ENCODE data around the gene UBLCP1. TPM values are rescaled to one million over a fixed set of nuclear protein-coding genes. Genes with fewer than 3 reads are reported as not detected.
"Not testable (repeated sequence)": the region's sequence is repeated elsewhere in the genome, so short reads cannot be mapped to it uniquely, and the experiment has no call there.

The UBLCP1 gene
- total and polyA plus RNA-seq, 2 donors (not counting 1 experiment from before 2014, with no cell fraction given), result 13.9 to 30.4 TPM

DNA sequence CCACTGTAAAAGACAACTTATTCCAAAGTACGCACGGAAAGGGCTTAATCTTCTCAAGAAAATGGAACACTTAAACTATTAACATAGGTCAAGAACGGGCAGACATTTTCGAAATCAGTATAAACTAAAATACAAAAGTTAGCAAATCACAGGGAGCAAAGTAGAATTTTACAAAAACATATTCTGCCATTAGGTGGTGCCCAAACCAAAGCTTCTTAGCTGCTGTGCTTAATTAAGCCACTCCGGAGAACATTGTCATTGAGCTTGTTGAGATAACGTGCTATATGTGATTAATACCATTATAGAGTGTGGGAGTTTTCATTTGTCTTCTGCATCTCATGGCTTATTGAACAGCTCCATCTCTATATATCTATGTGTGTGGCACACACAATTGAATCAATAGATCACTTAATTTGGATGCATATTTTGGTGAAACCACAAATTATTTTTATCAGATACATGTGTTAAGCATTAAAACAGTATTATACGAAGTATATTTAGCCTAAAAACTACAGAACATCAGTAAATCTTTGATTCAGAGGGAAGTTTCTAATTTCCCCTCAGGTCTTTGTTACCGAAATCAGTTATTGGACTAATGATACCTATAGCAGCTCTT lies 23.4 kb downstream of the UBLCP1 start:
- no peak for TF ChIP-seq EZH2 (IDR thresholded peaks at IDR 0.05; ENCODE audit: low read length, missing control alignments)
- TF ChIP-seq, protein P1, sequence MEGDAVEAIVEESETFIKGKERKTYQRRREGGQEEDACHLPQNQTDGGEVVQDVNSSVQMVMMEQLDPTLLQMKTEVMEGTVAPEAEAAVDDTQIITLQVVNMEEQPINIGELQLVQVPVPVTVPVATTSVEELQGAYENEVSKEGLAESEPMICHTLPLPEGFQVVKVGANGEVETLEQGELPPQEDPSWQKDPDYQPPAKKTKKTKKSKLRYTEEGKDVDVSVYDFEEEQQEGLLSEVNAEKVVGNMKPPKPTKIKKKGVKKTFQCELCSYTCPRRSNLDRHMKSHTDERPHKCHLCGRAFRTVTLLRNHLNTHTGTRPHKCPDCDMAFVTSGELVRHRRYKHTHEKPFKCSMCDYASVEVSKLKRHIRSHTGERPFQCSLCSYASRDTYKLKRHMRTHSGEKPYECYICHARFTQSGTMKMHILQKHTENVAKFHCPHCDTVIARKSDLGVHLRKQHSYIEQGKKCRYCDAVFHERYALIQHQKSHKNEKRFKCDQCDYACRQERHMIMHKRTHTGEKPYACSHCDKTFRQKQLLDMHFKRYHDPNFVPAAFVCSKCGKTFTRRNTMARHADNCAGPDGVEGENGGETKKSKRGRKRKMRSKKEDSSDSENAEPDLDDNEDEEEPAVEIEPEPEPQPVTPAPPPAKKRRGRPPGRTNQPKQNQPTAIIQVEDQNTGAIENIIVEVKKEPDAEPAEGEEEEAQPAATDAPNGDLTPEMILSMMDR (conservative IDR thresholded peaks at IDR 0.05 in 1 of 2, IDR thresholded peaks at IDR 0.05 in 1 of 2; ENCODE audit: low read depth in 1 of 2, low read length in 2 of 2), result peak; percentile 52 to 56
- H3K4me3 ChIP-seq (replicated peaks in 1 of 4; ENCODE audit: control extremely low read depth in 1 of 4, insufficient read depth in 1 of 4, low read depth in 3 of 4, low read length in 4 of 4), result no peak overlapping the region
- peak; percentile 34 to 69 for DNase-seq (ENCODE audit: low read depth in 2 of 2)

DNA sequence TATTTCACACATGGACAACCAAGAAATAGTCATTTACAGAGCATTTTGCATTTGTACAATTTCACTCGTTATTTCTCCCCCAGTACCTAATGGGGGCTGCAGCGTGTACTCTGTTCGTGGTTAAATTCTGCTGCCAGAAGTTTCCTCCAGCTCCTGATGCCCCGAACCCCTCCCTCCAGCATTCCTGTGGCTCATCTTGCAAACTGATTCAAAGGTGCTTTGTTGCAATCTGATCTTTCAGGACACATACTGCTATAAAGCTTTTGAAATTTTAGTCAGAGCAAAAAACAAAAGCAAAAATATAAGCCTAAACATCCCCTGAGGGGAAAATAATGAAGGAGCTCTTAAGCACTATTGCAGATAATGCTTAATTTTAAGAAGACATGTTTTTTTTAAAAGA lies 27.7 kb downstream of the UBLCP1 start:
- Histone ChIP-seq H3K4me2 (ENCODE audit: extremely low read depth, insufficient read depth, low read length) (no peak overlapping the region), H3K79me2 (ENCODE audit: control insufficient read depth, insufficient read depth, low read length) (no peaks in the 10 kb centered on the region), H4K20me1 (ENCODE audit: control insufficient read depth, extremely low read depth, insufficient read depth, low read length) (no peaks in the 10 kb centered on the region), H2AFZ (ENCODE audit: low read length) (no peak overlapping the region), H3K27me3 (ENCODE audit: control insufficient read depth, insufficient read depth, low read length) (no peaks in the 10 kb centered on the region), H3K9me3 (ENCODE audit: control insufficient read depth, insufficient read depth, low read depth, low read length) (no peaks in the 10 kb centered on the region), H3K4me3 (replicated peaks in 1 of 4; ENCODE audit: control extremely low read depth in 1 of 4, insufficient read depth in 1 of 4, low read depth in 3 of 4, low read length in 4 of 4) (no peak overlapping the region), H3K27ac (ENCODE audit: insufficient read depth, low read length) (no peak overlapping the region), H3K4me1 (ENCODE audit: control insufficient read depth, extremely low read depth, insufficient read depth, low read length) (no peaks in the 10 kb centered on the region), H3K36me3 (ENCODE audit: control insufficient read depth, insufficient read depth, low read length) (no peaks in the 10 kb centered on the region), H3K9ac (ENCODE audit: insufficient read depth, low read length) (no peak overlapping the region)
- no peak for TF ChIP-seq EZH2 (IDR thresholded peaks at IDR 0.05; ENCODE audit: low read length, missing control alignments)
- DNase-seq (ENCODE audit: low read depth in 2 of 2), result peak in 1 of 2 donors; percentile 66

More for the DNA sequence above, 23.4 kb downstream of the UBLCP1 start:
- no peak overlapping the region for H3K9ac ChIP-seq (ENCODE audit: insufficient read depth, low read length)
- no peak overlapping the region for H3K27ac ChIP-seq (ENCODE audit: insufficient read depth, low read length)
- no peaks in the 10 kb centered on the region for H3K4me1 ChIP-seq (ENCODE audit: control insufficient read depth, extremely low read depth, insufficient read depth, low read length)
- no peak overlapping the region for H3K4me2 ChIP-seq (ENCODE audit: extremely low read depth, insufficient read depth, low read length)
- H3K36me3 ChIP-seq (ENCODE audit: control insufficient read depth, insufficient read depth, low read length), result peaks cover 2% of the 10 kb centered on the region
- no peaks in the 10 kb centered on the region for H4K20me1 ChIP-seq (ENCODE audit: control insufficient read depth, extremely low read depth, insufficient read depth, low read length)
- H3K79me2 ChIP-seq (ENCODE audit: control insufficient read depth, insufficient read depth, low read length), result no peaks in the 10 kb centered on the region
- no peaks in the 10 kb centered on the region for H3K9me3 ChIP-seq (ENCODE audit: control insufficient read depth, insufficient read depth, low read depth, low read length)
- H3K27me3 ChIP-seq (ENCODE audit: control insufficient read depth, insufficient read depth, low read length), result no peaks in the 10 kb centered on the region
- no peak overlapping the region for H2AFZ ChIP-seq (ENCODE audit: low read length)

DNA sequence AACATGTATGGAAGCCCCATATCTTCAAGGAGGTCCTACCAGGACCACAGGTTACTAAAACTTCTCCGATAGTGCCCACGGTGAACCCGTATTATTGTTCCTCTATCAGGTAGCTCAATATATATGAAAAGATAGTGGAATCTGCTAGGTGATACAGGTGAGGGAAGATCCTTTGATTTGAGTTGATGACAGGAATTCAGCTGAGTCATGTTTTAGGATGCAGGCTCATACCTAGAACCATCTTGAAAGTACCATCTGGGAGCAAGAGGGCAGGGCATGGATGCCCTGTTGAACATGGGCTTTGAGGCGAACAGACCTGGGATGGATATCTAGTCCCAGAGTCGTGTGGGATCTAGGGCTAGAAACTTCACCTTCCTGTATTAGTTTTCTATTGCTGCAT lies 31.8 kb downstream of the UBLCP1 start:
- Histone ChIP-seq H3K79me2 (ENCODE audit: control insufficient read depth, insufficient read depth, low read length) (no peaks in the 10 kb centered on the region), H3K9me3 (ENCODE audit: control insufficient read depth, insufficient read depth, low read depth, low read length) (no peaks in the 10 kb centered on the region), H2AFZ (ENCODE audit: low read length) (no peak overlapping the region), H3K27ac (ENCODE audit: insufficient read depth, low read length) (no peak overlapping the region), H3K9ac (ENCODE audit: insufficient read depth, low read length) (no peak overlapping the region), H3K27me3 (ENCODE audit: control insufficient read depth, insufficient read depth, low read length) (no peaks in the 10 kb centered on the region), H4K20me1 (ENCODE audit: control insufficient read depth, extremely low read depth, insufficient read depth, low read length) (no peaks in the 10 kb centered on the region), H3K36me3 (ENCODE audit: control insufficient read depth, insufficient read depth, low read length) (no peaks in the 10 kb centered on the region), H3K4me2 (ENCODE audit: extremely low read depth, insufficient read depth, low read length) (no peak overlapping the region), H3K4me1 (ENCODE audit: control insufficient read depth, extremely low read depth, insufficient read depth, low read length) (no peaks in the 10 kb centered on the region), H3K4me3 (replicated peaks in 1 of 4; ENCODE audit: control extremely low read depth in 1 of 4, insufficient read depth in 1 of 4, low read depth in 3 of 4, low read length in 4 of 4) (no peak overlapping the region)
- DNase-seq (ENCODE audit: low read depth in 2 of 2), result no peak
- TF ChIP-seq, protein P1 (conservative IDR thresholded peaks at IDR 0.05 in 1 of 2, IDR thresholded peaks at IDR 0.05 in 1 of 2; ENCODE audit: low read depth in 1 of 2, low read length in 2 of 2), result no peak
- TF ChIP-seq EZH2 (IDR thresholded peaks at IDR 0.05; ENCODE audit: low read length, missing control alignments), result no peak

DNA sequence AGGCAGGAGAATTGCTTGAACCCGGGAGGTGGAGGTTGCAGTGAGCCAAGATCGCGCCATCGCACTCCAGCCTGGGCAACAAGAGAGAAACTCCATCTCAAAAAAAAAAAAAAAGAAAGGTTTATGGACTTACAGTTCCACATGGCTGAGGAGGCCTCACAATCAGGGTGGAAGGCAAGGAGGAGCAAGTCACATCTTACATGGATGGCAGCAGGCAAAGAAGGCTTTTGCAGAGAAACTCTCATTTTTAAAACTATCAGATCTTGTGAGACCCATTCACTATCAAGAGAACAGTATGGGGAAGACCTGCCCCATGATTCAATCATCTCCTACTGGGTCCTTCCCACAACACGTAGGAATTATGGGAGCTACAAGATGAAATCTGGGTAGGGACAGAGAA lies 34.2 kb downstream of the UBLCP1 start:
- not testable (repeated sequence) for H3K4me2 ChIP-seq (ENCODE audit: extremely low read depth, insufficient read depth, low read length); H3K36me3 ChIP-seq (ENCODE audit: control insufficient read depth, insufficient read depth, low read length); DNase-seq (ENCODE audit: low read depth in 2 of 2); H4K20me1 ChIP-seq (ENCODE audit: control insufficient read depth, extremely low read depth, insufficient read depth, low read length); H3K79me2 ChIP-seq (ENCODE audit: control insufficient read depth, insufficient read depth, low read length); H3K9ac ChIP-seq (ENCODE audit: insufficient read depth, low read length); H3K9me3 ChIP-seq (ENCODE audit: control insufficient read depth, insufficient read depth, low read depth, low read length); H3K27ac ChIP-seq (ENCODE audit: insufficient read depth, low read length); H3K4me1 ChIP-seq (ENCODE audit: control insufficient read depth, extremely low read depth, insufficient read depth, low read length); H2AFZ ChIP-seq (ENCODE audit: low read length); H3K4me3 ChIP-seq (replicated peaks in 1 of 4; ENCODE audit: control extremely low read depth in 1 of 4, insufficient read depth in 1 of 4, low read depth in 3 of 4, low read length in 4 of 4); H3K27me3 ChIP-seq (ENCODE audit: control insufficient read depth, insufficient read depth, low read length)

Data from fibroblast of lung (primary cell).